Ramos (cell line): Measurements from ENCODE around the gene KCNJ4.
"Not testable (repeated sequence)": the region's sequence is repeated elsewhere in the genome, so short reads cannot be mapped to it uniquely, and the experiment has no call there.

Experiments
- in situ Hi-C: fragments of 300-500 bp; cut with MboI; formaldehyde crosslinking; loops from one replicate; pipeline ENCODE4 v1.14.3; 2022; ENCODE audit warnings: low sequenced_read_pairs; ENCODE audit not compliant: unreplicated experiment

KCNJ4 gene

DNA sequence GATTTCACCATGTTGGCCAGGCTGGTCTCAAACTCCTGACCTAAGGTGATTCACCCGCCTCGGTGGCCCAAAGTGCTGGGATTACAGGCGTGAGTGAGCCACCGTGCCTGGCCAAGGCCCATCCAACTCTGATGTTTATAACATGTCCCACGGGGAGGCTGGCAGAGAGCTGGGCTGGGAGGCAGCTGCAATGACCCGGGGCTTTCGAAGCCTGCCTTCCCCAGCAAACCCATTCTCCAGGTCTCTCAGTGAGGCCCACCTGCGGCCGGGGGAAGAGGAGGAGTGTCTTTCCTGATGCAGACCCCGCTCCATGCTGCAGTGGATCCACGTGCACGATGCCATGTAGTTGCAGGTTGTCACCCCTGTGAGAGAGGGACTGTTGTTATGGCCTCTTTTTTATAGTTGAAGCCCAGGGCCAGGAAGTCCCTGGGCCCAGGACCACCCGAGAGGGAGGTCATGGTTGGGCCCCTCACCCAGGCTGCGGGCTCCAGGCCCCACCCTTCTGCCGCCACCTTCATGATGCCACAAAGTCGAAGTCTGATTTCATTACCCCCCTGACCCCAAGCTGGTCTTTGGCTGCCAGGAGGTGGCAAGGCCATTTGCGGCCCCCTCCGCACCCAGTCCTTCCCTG lies 38.3 kb downstream of the KCNJ4 start:
- in situ Hi-C loops, result loop anchor here (10.0 kb wide), 1 partner anchor 158 kb away; the partner anchor contains the start of gene DMC1

- in situ Hi-C loops, result loop anchor here (10.0 kb wide), 1 partner anchor 159 kb away; the partner anchor contains the start of gene DMC1
These were observed 39.3 kb downstream of the KCNJ4 start for GRCh38 chr22:38415561-38416321.

DNA sequence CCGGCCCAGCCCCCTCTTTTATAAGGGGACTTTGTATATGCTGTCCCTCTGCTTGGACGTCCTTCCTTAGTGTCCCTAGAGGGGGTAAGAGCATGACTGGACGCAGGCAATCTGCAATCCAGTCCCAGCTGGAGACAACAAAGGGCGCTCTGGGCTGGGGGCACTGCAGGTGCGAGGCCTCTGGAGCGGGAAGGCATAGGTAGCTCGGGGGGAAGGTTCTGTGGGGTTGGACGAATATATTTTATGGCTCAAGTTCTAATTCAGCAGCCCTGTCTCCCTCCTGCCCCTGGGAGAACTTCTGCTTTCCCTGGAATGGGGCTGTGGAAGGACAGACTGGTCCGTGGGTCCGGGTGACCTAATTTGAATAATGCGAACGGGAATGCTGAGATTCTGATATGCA lies 40.0 kb downstream of the KCNJ4 start:
- in situ Hi-C loops, result loop anchor here (10.0 kb wide), 1 partner anchor 160 kb away; the partner anchor contains the start of gene DMC1

GRCh38 chr22:38414009-38414395 lies 41.0 kb downstream of the KCNJ4 start:
- in situ Hi-C loops, result loop anchor here (10.0 kb wide), 1 partner anchor 161 kb away; the partner anchor contains the start of gene DMC1

- in situ Hi-C loops, result loop anchor here (10.0 kb wide), 1 partner anchor 161 kb away; the partner anchor contains the start of gene DMC1
These were observed 41.7 kb downstream of the KCNJ4 start for GRCh38 chr22:38413085-38414008.

DNA sequence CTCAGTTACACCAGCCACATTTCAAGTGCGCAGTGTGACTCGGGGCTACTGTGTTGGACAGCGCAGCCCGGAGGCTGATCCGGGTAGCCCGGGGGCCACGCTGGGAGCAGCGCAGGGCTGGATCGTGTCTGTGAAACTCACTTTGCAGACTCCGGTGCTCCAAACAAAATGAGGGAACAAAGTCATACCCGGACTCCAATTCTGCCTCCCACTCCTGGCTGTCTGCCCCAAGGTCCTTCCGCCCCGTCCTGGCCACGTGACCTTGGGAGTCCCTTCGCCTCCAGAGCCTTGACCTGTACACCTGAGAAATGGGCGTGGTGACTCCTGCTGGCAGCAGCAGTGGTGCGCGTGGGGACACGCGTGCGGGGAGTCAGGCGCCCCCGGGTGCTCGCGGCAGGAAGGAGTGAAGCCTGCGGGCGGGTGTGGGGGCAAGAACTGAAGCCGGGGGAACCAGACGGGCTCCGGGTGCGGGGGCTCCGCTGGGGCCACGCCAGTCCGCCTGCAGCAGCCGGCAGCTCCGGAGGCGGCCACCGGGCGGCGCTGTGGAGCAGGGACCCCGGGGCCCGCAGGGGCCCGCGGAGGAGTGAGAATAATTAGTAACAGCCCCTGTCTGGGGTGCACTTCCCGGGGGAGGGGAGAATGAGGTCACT lies 42.4 kb downstream of the KCNJ4 start:
- in situ Hi-C loops, result loop anchor here (10.0 kb wide), 1 partner anchor 162 kb away; the partner anchor contains the start of gene DMC1

DNA sequence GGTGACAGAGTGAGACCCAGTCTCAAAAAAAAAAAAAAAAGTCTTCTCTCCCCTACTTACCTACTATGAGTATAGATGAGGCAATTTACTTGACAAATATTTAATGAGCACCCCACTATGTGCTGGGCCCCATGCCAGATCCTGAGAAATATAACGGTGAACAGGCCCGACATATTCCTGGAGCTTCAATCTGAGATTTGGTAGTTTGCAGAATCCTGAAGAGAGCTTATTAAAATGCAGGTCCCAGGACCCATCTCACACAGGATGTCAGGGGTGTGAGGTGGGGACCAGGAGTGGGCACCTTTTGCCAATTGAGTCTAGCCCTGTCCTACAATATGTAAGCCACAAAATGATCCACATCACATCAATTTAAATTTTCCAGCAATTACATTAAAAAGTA lies 44.0 kb downstream of the KCNJ4 start:
- in situ Hi-C loops, result loop anchor here (10.0 kb wide), 1 partner anchor 164 kb away; the partner anchor contains the start of gene DMC1

GRCh38 chr22:38409916-38410315 lies 45.1 kb downstream of the KCNJ4 start:
- in situ Hi-C loops, result loop anchor here (10.0 kb wide), 1 partner anchor 165 kb away; the partner anchor contains the start of gene DMC1

GRCh38 chr22:38406617-38407016 lies 48.4 kb downstream of the KCNJ4 start:
- in situ Hi-C loops, result no loop called here

DNA sequence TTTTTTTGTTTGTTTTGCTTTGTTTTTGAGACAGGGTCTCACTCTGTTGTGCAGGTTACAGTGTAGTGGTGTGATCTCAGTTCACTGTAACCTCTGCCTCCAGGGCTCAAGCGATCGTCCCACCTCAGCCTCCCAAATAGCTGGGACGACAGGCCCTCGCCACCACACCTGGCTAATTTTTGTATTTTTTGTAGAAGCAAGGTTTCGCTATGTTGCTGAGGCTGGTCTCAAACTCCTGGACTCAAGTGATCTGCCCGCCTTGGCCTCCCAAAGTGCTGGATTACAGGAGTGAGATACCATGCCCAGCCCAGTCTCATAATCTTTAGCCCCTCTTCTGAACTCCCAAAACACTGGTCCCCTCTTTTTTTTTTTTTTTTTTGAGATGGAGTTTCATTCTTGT lies 50.6 kb downstream of the KCNJ4 start:
- in situ Hi-C loops, result no loop called here

GRCh38 chr22:38403812-38404211 lies 51.2 kb downstream of the KCNJ4 start:
- in situ Hi-C loops, result no loop called here

GRCh38 chr22:38402204-38402603 lies 52.8 kb downstream of the KCNJ4 start:
- in situ Hi-C loops, result no loop called here

DNA sequence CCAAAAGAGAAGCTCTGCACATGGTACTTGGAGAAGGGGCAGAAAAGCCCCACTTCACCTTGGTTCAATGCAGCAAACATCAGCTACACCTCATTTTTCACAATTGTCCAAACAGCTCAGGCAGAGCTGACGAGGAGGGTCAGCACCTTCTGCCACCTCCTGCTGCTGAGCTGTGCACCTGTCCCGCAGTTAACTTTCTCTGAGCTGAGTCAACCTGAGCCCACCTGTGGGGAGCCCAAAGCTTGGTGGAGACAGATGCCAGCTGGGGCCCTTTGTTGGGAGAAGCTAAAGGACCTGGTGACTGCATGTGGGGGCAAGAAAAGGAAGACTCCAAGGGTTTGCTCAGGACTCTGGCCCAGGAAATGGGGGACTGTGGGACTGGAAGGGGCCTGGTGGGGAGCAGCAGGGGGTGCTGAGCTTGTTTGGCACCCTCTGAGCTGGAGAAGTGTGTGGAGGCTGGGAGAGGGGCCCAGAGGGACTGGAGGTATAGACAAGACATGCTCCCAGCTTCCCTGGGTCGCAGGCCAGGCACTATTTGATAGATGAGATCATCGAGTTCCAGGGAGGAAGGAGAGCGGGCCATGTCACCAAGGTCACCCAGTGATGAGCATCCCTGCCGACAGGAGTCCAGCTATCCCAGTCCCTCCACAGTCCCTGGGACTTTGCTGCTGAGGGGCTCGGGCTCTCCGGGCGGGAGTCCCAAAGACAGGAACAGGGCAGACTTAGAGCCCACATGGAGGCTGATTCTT lies 53.5 kb downstream of the KCNJ4 start:
- in situ Hi-C loops, result no loop called here

DNA sequence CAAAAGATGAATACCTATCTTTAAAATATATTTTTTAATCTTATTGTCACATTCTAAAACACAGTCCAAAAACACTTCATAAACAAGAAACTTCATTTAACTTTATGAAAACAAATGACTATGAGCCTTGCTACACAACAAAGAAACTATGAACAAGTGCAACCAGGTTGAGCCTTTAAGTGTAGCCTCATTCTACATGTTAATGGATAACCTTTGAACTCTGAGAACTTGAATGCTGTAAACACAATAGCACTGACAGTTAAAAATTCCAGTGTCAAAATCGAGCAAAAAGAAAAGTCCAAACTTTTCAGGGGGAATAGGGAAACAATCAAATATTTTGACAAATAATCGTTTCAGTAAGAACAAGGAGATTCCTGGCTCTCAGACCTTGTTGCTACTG lies 54.7 kb downstream of the KCNJ4 start:
- in situ Hi-C loops, result not testable (repeated sequence)

- in situ Hi-C loops, result no loop called here
These were observed 56.2 kb downstream of the KCNJ4 start for GRCh38 chr22:38398609-38399461.

- in situ Hi-C loops, result not testable (repeated sequence)
These were observed 56.8 kb downstream of the KCNJ4 start for GRCh38 chr22:38398181-38398608.

- in situ Hi-C loops, result no loop called here
These were observed 57.6 kb downstream of the KCNJ4 start for GRCh38 chr22:38397189-38398085.
